ENCODE measurements around the gene BHLHE41. TPM values are rescaled to one million over a fixed set of nuclear protein-coding genes. Genes with fewer than 3 reads are reported as not detected.

BHLHE41 gene
- total and polyA plus RNA-seq, 2 of the 8 experiments (the other 6 are each of a cell fraction or from before 2014, with no cell fraction given), result 1.1 to 3.4 TPM

- TF ChIP-seq HDAC2 (IDR thresholded peaks at IDR 0.05; ENCODE audit: borderline replicate concordance in 1 of 2, low read depth in 2 of 2, low read length in 2 of 2) (no peak), CBX8 (IDR thresholded peaks at IDR 0.05; ENCODE audit: borderline replicate concordance, low read depth, low read length) (no peak), MAX (IDR thresholded peaks at IDR 0.05) (no peak), KDM5A (IDR thresholded peaks at IDR 0.05; ENCODE audit: low read length) (no peak), POLR2AphosphoS5 (IDR thresholded peaks at IDR 0.05; ENCODE audit: low read depth, low read length) (no peak), KDM4A (IDR thresholded peaks at IDR 0.05; ENCODE audit: low read depth, low read length, severe bottlenecking) (no peak), TEAD4 (IDR thresholded peaks at IDR 0.05; ENCODE audit: low read depth, low read length) (no peak), RNF2 (IDR thresholded peaks at IDR 0.05; ENCODE audit: borderline replicate concordance, low read depth, low read length, missing control alignments, poor library complexity, severe bottlenecking) (no peak), SIN3A (conservative IDR thresholded peaks at IDR 0.05 in 1 of 2, IDR thresholded peaks at IDR 0.05 in 1 of 2; ENCODE audit: low read depth in 1 of 2, low read length in 2 of 2) (0 out of 4 replicates have a peak, but pooled peaks of 1 of the 2 experiments have one; percentile 33), SP1 (IDR thresholded peaks at IDR 0.05; ENCODE audit: low read depth, low read length) (no peak), ATF2 (IDR thresholded peaks at IDR 0.05; ENCODE audit: low read length) (no peak), SP4 (IDR thresholded peaks at IDR 0.05; ENCODE audit: low read length) (no peak), TBP (IDR thresholded peaks at IDR 0.05; ENCODE audit: low read depth, low read length) (no peak), TCF12 (IDR thresholded peaks at IDR 0.05; ENCODE audit: low read depth, low read length) (no peak), SRF (IDR thresholded peaks at IDR 0.05; ENCODE audit: low read depth, low read length) (no peak), EGR1 (IDR thresholded peaks at IDR 0.05; ENCODE audit: borderline replicate concordance, low read depth, low read length) (no peak), RAD21 (IDR thresholded peaks at IDR 0.05 in 1 of 2, conservative IDR thresholded peaks at IDR 0.05 in 1 of 2; ENCODE audit: low read depth in 2 of 2, low read length in 2 of 2) (peak; percentile 95)
These were observed 27.6 kb downstream of the BHLHE41 start (continued) for GRCh38 chr12:26097046-26097878.

Data from H1 (cell line).